Hepatic stellate cell (primary cell): ENCODE results near the gene CENPX.
"Not testable (repeated sequence)": the region's sequence is repeated elsewhere in the genome, so short reads cannot be mapped to it uniquely, and the experiment has no call there.

ENCODE experiments used
- DNase-seq: peaks from one replicate; pipeline ENCODE4 v3.0.0; 2011; ENCODE audit warnings: low spot score

CENPX gene

GRCh38 chr17:81998691-81999438 lies 23.8 kb downstream of the CENPX start:
- DNase-seq = no peak

GRCh38 chr17:81998212-81998611 lies 24.5 kb downstream of the CENPX start:
- no peak for DNase-seq

- no peak for DNase-seq
Measured at GRCh38 chr17:81996757-81997441, 25.8 kb downstream of the CENPX start.

- DNase-seq = no peak
Measured at GRCh38 chr17:81996232-81996756, 26.4 kb downstream of the CENPX start.

GRCh38 chr17:81995463-81996231 lies 27.0 kb downstream of the CENPX start:
- no peak for DNase-seq

- no peak for DNase-seq
Measured at GRCh38 chr17:81994593-81995462, 27.9 kb downstream of the CENPX start.

GRCh38 chr17:81993729-81994592 lies 28.7 kb downstream of the CENPX start:
- no peak for DNase-seq

- DNase-seq = no peak
Measured at GRCh38 chr17:81992306-81993102, 30.2 kb downstream of the CENPX start.

GRCh38 chr17:81991684-81992305 lies 30.9 kb downstream of the CENPX start:
- DNase-seq = no peak

GRCh38 chr17:81990836-81991683 lies 31.6 kb downstream of the CENPX start:
- no peak for DNase-seq

- DNase-seq = no peak
Measured at GRCh38 chr17:81987161-81987770, 35.4 kb downstream of the CENPX start.

- DNase-seq = no peak
Measured at GRCh38 chr17:81986606-81987005, 36.1 kb downstream of the CENPX start.

- no peak for DNase-seq
Measured at GRCh38 chr17:81984773-81985410, 37.8 kb downstream of the CENPX start.

- no peak for DNase-seq
Measured at GRCh38 chr17:81983639-81984373, 38.9 kb downstream of the CENPX start.

- DNase-seq = no peak
Measured at GRCh38 chr17:81983011-81983638, 39.6 kb downstream of the CENPX start.

GRCh38 chr17:81981511-81981910 lies 41.2 kb downstream of the CENPX start:
- DNase-seq = not testable (repeated sequence)
